SK-N-SH treated with all-trans-retinoic acid at 6 μM for 48 hours (cell line): ENCODE results near the gene NDUFS4.

ENCODE experiments used
- ATAC-seq: fragments of 200-7000 bp; cut with Tn5 transposase; 3 replicates; pipeline ENCODE4 v1.9.1; 2020; ENCODE audit warnings: mild to moderate bottlenecking, moderate library complexity
- ARNTL ChIP-seq: fragments of 450-650 bp; formaldehyde crosslinking; IDR thresholded peaks from 2 replicates; pipeline ENCODE4 v1.5.0; 2020; ENCODE audit warnings: low read depth, mild to moderate bottlenecking, moderate library complexity, borderline replicate concordance
- BACH2 ChIP-seq: fragments of 250-450 bp; sonication (Bioruptor Pico); IDR thresholded peaks from 2 replicates; pipeline ENCODE4 v1.9.0; 2021; ENCODE audit warnings: mild to moderate bottlenecking, borderline replicate concordance
- CREB5 ChIP-seq: fragments of 250-450 bp; sonication (Bioruptor Pico); IDR thresholded peaks from 2 replicates; pipeline ENCODE4 v1.5.1; 2020; ENCODE audit warnings: low read depth, mild to moderate bottlenecking, moderate library complexity
- CSDC2 ChIP-seq: fragments of 250-450 bp; sonication (Bioruptor Pico); IDR thresholded peaks from 2 replicates; pipeline ENCODE4 v1.5.0; 2020; ENCODE audit warnings: mild to moderate bottlenecking, moderate library complexity
- CSRNP3 ChIP-seq: fragments of 250-450 bp; sonication (Bioruptor Pico); IDR thresholded peaks from 2 replicates; pipeline ENCODE4 v1.5.1; 2021; ENCODE audit warnings: mild to moderate bottlenecking, moderate library complexity
- ESRRG ChIP-seq: fragments of 250-450 bp; sonication (Bioruptor Pico); IDR thresholded peaks from 2 replicates; pipeline ENCODE4 v1.6.1; 2021; ENCODE audit warnings: mild to moderate bottlenecking
- GLIS3 ChIP-seq: fragments of 250-450 bp; sonication (Bioruptor Pico); IDR thresholded peaks from 2 replicates; pipeline ENCODE4 v1.5.0; 2020; ENCODE audit warnings: mild to moderate bottlenecking, moderate library complexity
- OSR1 ChIP-seq: fragments of 250-450 bp; sonication (Bioruptor Pico); IDR thresholded peaks from 2 replicates; pipeline ENCODE4 v1.8.0; 2022; ENCODE audit warnings: moderate library complexity, mild to moderate bottlenecking, inconsistent platforms
- PATZ1 ChIP-seq: fragments of 250-450 bp; sonication (Bioruptor Pico); IDR thresholded peaks from 2 replicates; pipeline ENCODE4 v1.8.0; 2020; ENCODE audit warnings: mild to moderate bottlenecking, moderate library complexity, borderline replicate concordance
- PPARA ChIP-seq: fragments of 250-450 bp; sonication (Bioruptor Pico); IDR thresholded peaks from 2 replicates; pipeline ENCODE4 v1.5.0; 2020; ENCODE audit warnings: mild to moderate bottlenecking, borderline replicate concordance
- RARB ChIP-seq: fragments of 250-450 bp; sonication (Bioruptor Pico); IDR thresholded peaks from 2 replicates; pipeline ENCODE4 v1.8.0; 2021; ENCODE audit warnings: mild to moderate bottlenecking, moderate library complexity
- TCF4 ChIP-seq: fragments of 250-450 bp; sonication (Bioruptor Pico); IDR thresholded peaks from 2 replicates; pipeline ENCODE4 v1.8.0; 2021; ENCODE audit warnings: mild to moderate bottlenecking, moderate library complexity, borderline replicate concordance
- TOX ChIP-seq: fragments of 250-450 bp; sonication (Bioruptor Pico); IDR thresholded peaks from 2 replicates; pipeline ENCODE4 v1.8.0; 2021; ENCODE audit warnings: mild to moderate bottlenecking, moderate library complexity, borderline replicate concordance
- TSHZ2 ChIP-seq: fragments of 250-450 bp; sonication (Bioruptor Pico); IDR thresholded peaks from 2 replicates; pipeline ENCODE4 v1.5.0; 2020; ENCODE audit warnings: mild to moderate bottlenecking, moderate library complexity
- ZC3H10 ChIP-seq: fragments of 250-450 bp; sonication (Bioruptor Pico); IDR thresholded peaks from 2 replicates; pipeline ENCODE4 v1.5.1; 2021; ENCODE audit warnings: mild to moderate bottlenecking, moderate library complexity
- ZFP3 ChIP-seq: fragments of 250-450 bp; sonication (Bioruptor Pico); IDR thresholded peaks from 2 replicates; pipeline ENCODE4 v1.5.0; 2020; ENCODE audit warnings: mild to moderate bottlenecking, moderate library complexity
- ZFP30 ChIP-seq: fragments of 450-650 bp; formaldehyde crosslinking; IDR thresholded peaks from 2 replicates; pipeline ENCODE4 v1.5.0; 2022; ENCODE audit warnings: mild to moderate bottlenecking, moderate library complexity
- ZNF565 ChIP-seq: fragments of 450-650 bp; formaldehyde crosslinking; conservative IDR thresholded peaks from 2 replicates; pipeline ENCODE4 v1.5.0; 2020; ENCODE audit warnings: low read depth, mild to moderate bottlenecking, moderate library complexity
- ZNF70 ChIP-seq: fragments of 450-650 bp; formaldehyde crosslinking; IDR thresholded peaks from 2 replicates; pipeline ENCODE4 v1.5.0; 2020; ENCODE audit warnings: mild to moderate bottlenecking, moderate library complexity
- ZNF8 ChIP-seq: fragments of 450-650 bp; formaldehyde crosslinking; IDR thresholded peaks from 2 replicates; pipeline ENCODE4 v1.5.0; 2020; ENCODE audit warnings: mild to moderate bottlenecking, moderate library complexity

Gene NDUFS4

GRCh38 chr5:53677632-53678031 is 117.2 kb downstream of the NDUFS4 start:
- TF ChIP-seq ZNF70 (no peak), ZFP30 (no peak), RARB (CRISPR knock-in tag) (no peak), CSRNP3 (no peak)

GRCh38 chr5:53678981-53679660 is 118.7 kb downstream of the NDUFS4 start:
- no peak for ATAC-seq
- TF ChIP-seq CREB5 (CRISPR knock-in tag): no peak
- TF ChIP-seq RARB (CRISPR knock-in tag): no peak
- TF ChIP-seq ZC3H10 (CRISPR knock-in tag): no peak

More at GRCh38 chr5:53677632-53678031, 117.2 kb downstream of the NDUFS4 start:
- no peak for ATAC-seq

GRCh38 chr5:53681079-53681478 is 120.6 kb downstream of the NDUFS4 start:
- TF ChIP-seq ZFP3 (CRISPR knock-in tag) (no peak), BACH2 (CRISPR knock-in tag) (no peak), TCF4 (no peak), ZNF565 (CRISPR knock-in tag) (no peak), CSRNP3 (no peak), PATZ1 (CRISPR knock-in tag) (no peak), ZC3H10 (CRISPR knock-in tag) (no peak), OSR1 (CRISPR knock-in tag) (no peak), ARNTL (no peak), ZNF8 (no peak), PPARA (CRISPR knock-in tag) (no peak), RARB (CRISPR knock-in tag) (no peak), ESRRG (no peak), TSHZ2 (CRISPR knock-in tag) (no peak), GLIS3 (no peak), CSDC2 (CRISPR knock-in tag) (no peak), CREB5 (CRISPR knock-in tag) (no peak), TOX (CRISPR knock-in tag) (no peak)

More at GRCh38 chr5:53681079-53681478, 120.6 kb downstream of the NDUFS4 start:
- ATAC-seq: no peak
